Bronchial epithelial cell (primary cell): Measurements from ENCODE around the gene RAMP3. TPM values are rescaled to one million over a fixed set of nuclear protein-coding genes. Genes with fewer than 3 reads are reported as not detected.
A peak's percentile ranks its signal among the peaks of the same experiment; 100 is the strongest.

ENCODE experiments used
- DNase-seq: peaks from one replicate; pipeline ENCODE4 v3.0.0-alpha.2; 2010; ENCODE audit warnings: low read depth
- FAIRE-seq: peaks from 2 replicates; lab custom pipeline; 2011; peaks lifted over from hg19 to GRCh38; lab: Jason Lieb, UNC
- H3K27me3 ChIP-seq: 2 replicates; pipeline ENCODE4 v1.5.1; 2011; ENCODE audit warnings: low read length; ENCODE audit not compliant: control insufficient read depth, insufficient read depth
- H3K36me3 ChIP-seq: 2 replicates; pipeline ENCODE4 v1.5.1; 2011; ENCODE audit warnings: low read length; ENCODE audit not compliant: control insufficient read depth, insufficient read depth
- H3K4me3 ChIP-seq: 2 replicates; pipeline ENCODE4 v1.5.1; 2011; ENCODE audit warnings: mild to moderate bottlenecking, low read depth, low read length, control low read depth
- total RNA-seq: library from RNA; depleted of rRNA; stranded (reverse); fragments of >200 nt; gene quantifications from 2 replicates; pipeline ENCODE4 v1.2.1, GENCODE V29; 2014
- TF ChIP-seq, protein P1 (sequence below): IDR thresholded peaks from 2 replicates; pipeline ENCODE4 v1.5.1; 2011; ENCODE audit warnings: mild to moderate bottlenecking, moderate library complexity, low read length, control low read depth, inconsistent platforms; ENCODE audit not compliant: insufficient read depth, severe bottlenecking

RAMP3 gene
- total RNA-seq, 1 donor from 2014 or later = not detected

DNA sequence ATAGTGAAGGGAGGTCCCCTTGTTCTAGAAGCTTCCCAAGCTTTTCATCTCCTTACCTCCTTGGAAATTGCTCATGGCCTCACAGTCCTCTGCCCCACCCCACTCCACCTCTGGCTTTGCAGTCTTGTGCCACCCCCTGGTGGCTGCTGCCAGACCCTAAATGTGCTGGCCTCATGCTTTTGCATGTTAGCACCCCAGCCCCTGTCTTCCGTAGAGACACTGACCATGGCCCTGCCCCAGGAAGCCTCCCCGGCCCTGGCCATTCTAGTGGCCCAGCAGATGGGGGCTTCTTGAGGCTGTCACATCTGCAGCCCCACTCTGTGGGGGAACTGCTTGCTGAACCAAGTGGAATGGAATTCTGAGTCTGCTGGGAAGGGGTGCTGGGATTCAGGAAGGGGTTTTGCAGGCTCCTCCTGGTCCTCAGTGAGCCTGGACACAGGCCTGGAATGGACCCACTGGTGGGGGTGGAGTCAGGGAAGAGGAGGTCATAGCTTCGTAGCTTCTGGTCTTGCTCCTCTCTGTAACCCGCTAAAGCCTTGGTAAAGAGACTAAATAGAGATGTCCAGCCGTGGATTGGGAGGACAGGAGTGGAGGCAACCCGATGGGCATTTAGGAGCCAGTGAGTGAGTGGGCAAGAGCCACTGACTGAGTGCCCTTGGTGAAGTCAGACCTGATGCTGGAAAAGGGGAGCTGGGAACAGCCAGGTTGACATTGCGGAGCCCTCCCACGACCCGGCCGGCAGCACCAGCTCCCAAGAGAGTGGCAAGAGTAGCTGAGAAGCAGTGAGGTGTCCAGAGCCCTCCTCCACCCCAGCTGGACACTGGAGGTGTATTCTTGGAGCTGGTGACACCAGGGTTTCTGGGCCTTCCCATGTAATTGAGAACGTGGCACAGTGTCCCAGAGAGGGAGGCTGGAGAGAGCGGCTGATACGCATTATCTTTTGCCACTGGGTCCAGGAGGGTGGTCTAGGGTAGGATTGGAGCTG, 20.9 kb downstream of the RAMP3 start:
- no peaks in the 10 kb centered on the region for H3K36me3 ChIP-seq
- FAIRE-seq (no peak), DNase-seq (no peak)
- TF ChIP-seq, protein P1, sequence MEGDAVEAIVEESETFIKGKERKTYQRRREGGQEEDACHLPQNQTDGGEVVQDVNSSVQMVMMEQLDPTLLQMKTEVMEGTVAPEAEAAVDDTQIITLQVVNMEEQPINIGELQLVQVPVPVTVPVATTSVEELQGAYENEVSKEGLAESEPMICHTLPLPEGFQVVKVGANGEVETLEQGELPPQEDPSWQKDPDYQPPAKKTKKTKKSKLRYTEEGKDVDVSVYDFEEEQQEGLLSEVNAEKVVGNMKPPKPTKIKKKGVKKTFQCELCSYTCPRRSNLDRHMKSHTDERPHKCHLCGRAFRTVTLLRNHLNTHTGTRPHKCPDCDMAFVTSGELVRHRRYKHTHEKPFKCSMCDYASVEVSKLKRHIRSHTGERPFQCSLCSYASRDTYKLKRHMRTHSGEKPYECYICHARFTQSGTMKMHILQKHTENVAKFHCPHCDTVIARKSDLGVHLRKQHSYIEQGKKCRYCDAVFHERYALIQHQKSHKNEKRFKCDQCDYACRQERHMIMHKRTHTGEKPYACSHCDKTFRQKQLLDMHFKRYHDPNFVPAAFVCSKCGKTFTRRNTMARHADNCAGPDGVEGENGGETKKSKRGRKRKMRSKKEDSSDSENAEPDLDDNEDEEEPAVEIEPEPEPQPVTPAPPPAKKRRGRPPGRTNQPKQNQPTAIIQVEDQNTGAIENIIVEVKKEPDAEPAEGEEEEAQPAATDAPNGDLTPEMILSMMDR = no peak
- no peak overlapping the region for H3K4me3 ChIP-seq
- H3K27me3 ChIP-seq = no peaks in the 10 kb centered on the region

DNA sequence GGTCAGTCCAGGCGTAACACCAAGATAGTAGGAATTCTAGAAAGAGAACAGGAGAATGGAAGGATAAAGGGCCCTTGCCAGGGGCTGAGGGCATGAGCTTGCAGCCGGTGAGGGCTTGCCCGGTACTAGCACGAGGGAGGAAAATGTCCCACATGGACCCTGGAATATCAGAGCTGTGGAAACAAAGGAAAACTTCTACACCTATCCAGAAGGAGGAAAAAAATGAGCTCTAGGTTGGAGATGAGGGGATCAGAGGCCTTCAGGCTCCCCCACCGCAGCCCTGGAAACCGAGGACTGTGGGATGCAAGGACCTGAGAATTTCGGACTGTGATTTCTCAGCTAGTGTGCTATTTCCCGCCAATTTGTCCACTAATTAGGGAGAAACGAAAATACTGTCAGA, 22.1 kb downstream of the RAMP3 start:
- H3K27me3 ChIP-seq = no peaks in the 10 kb centered on the region
- no peak overlapping the region for H3K4me3 ChIP-seq
- H3K36me3 ChIP-seq = no peaks in the 10 kb centered on the region
- TF ChIP-seq, protein P1 = no peak
- no peak for FAIRE-seq
- DNase-seq = no peak

DNA sequence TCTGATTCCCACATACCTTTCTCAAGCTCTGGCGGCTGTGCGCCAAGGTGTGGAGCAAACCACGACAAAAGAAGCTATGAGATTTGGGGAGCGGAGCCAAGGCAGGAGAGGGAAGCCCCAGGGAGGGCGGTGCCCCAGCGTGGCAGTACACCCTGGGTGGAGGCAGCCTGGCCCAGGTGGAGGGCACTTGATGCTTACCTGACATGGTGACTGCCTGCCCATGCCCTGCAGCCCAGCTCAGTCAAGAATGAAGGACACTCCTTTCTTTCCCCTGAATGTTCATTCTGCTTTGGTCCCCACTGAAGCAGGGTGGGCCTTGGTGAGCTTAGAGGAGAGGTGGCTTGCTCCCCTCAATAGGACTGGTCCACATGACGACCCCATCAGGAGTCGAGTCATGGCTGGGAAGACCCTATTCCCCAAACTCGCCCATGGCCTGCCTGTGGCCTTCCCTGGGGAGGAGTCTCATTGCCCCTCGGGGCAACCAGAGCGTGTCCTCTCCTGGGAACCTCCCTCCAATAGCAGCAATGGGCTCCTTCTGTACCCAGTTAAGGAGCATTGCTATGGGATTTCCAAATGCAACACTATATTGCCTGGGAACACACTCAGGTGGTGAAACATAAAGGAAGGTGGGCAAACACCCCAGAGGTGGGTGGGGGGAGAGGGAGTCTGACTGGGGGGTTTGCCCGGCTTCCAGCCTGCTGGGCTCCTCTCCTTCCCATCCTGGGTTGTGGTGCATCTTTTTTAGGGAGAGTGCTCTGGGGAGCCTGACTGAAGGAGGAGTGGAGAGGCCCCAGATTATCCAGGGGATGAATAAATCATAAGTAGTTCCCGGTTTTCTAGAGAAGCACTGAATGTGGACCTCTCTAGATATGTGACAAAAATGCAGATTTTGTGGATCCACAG, 22.7 kb downstream of the RAMP3 start:
- no peaks in the 10 kb centered on the region for H3K27me3 ChIP-seq

DNA sequence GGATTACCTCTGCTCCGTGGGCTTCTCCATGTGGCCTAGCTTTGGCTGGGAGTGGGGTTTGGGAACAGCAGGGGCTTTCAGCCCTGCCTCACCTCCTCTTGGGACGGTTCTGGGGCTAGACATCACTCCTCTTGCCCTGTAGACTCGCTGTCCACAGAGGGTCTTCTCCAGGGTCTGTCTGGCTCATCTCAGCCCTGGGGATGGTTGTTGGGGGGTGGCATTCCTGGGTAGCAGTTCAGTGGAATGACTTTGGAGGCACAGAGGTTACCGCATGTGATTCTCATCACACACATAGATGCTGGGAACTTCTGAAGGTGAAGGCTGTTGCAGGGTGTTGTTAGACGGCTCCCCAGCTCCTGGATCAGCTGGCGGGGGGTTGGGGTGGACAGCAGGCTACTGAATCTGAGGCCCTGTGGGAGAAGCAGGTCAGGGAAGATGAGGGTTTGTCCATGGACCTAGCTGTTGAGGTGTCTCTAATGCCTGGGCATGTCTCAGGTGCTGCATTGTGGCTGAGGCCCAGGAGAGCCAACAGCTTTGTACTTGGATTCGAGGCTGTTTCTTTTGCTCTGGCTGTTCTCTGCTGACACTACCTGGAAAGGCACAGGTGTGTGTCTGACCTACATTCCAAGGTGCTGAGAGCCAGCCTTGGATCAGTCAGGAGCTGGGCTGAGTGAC, 23.8 kb downstream of the RAMP3 start:
- no peak for FAIRE-seq
- Histone ChIP-seq H3K36me3 (no peaks in the 10 kb centered on the region), H3K4me3 (no peak overlapping the region), H3K27me3 (no peaks in the 10 kb centered on the region)
- TF ChIP-seq, protein P1 = no peak
- no peak for DNase-seq

More for the DNA sequence above, 22.7 kb downstream of the RAMP3 start:
- Histone ChIP-seq H3K4me3 (no peak overlapping the region), H3K36me3 (no peaks in the 10 kb centered on the region)
- FAIRE-seq (no peak), DNase-seq (no peak)
- TF ChIP-seq, protein P1 = no peak

DNA sequence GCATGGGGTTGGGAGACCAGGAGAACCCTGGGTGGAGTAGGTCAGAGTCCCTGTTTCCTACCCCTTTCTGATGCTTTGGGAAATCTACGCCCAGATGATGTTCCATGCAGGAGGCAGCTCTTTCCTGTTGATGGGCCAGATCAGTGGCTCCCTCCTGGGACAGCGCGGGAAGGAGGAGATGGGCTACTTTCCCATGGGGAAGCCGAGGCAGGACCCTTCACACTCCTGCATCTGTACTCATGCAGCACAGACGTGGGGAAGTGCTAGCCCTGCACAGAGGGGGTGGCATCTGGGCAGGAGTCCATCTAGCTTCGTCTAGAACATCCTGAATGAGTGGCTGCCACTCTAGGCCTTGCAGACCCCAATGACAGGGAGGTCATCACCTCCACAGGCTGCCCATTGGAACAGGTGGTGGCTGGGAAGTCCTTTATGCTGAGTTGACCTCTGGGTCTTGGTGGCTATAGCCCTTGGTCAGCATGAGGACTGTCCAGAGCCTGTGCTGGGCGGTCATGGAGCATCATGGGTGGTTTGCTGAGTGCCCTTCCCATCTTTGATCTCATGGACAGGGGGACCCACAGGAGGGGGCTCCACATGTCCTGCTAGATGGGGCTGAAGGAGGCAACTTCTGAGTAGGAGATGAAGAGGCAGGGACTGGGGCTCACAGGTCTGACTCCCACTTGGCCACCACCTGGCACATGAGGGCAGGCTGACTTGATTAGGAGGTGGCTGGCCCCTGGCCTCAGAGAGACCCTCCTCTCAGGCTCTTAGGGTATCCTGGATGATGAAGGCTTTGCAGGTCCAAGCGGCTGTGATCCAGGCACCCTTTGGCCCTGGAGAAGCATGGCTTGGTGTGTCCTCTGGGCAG, 24.6 kb downstream of the RAMP3 start:
- DNase-seq = no peak
- TF ChIP-seq, protein P1 = no peak
- H3K27me3 ChIP-seq = no peaks in the 10 kb centered on the region
- FAIRE-seq = peak; percentile 36
- no peaks in the 10 kb centered on the region for H3K36me3 ChIP-seq
- no peak overlapping the region for H3K4me3 ChIP-seq
